GM12878 (cell line): ENCODE measurements around the gene ERC2. TPM values are rescaled to one million over a fixed set of nuclear protein-coding genes. Genes with fewer than 3 reads are reported as not detected.

Source experiments
- ATAC-seq: fragments of 200-7000 bp; cut with Tn5 transposase; 3 replicates; pipeline ENCODE4 v1.9.1; 2020; ENCODE audit warnings: mild to moderate bottlenecking, moderate library complexity
- BruUV-seq: library from RNA; stranded (reverse); fragments of 400-500 nt; replicated peaks from 2 replicates; lab custom pipeline; 2021; lab: Mats Ljungman, UMichigan
- CTCF ChIA-PET: fragments of 300-600 bp; sonication (Branson Sonifier 250); formaldehyde crosslinking; extraction: SDS; loops from one replicate; lab custom pipeline; 2021; ENCODE audit warnings: inconsistent platforms; lab: Yijun Ruan, JAX
- POLR2A ChIA-PET: fragments of 350-600 bp; formaldehyde crosslinking; extraction: SDS; loops from one replicate; lab custom pipeline; 2021; ENCODE audit warnings: inconsistent platforms; lab: Charles Lee
- RAD21 ChIA-PET: fragments of 300-600 bp; sonication (Branson Sonifier 250); formaldehyde crosslinking; loops from one replicate; lab custom pipeline; 2023; ENCODE audit warnings: antibody characterized with exemption; ENCODE audit not compliant: unreplicated experiment; lab: Charles Lee
- SMC1A ChIA-PET: fragments of 300-600 bp; sonication (Branson Sonifier 250); formaldehyde crosslinking; loops from one replicate; lab custom pipeline; 2023; ENCODE audit not compliant: unreplicated experiment, uncharacterized antibody; lab: Charles Lee
- DNase-seq: peaks from one replicate; pipeline ENCODE4 v3.0.0-alpha.2; 2011; ENCODE audit warnings: low read depth, low spot score
- FAIRE-seq: peaks from 3 replicates; lab custom pipeline; 2011; peaks lifted over from hg19 to GRCh38; lab: Jason Lieb, UNC
- H2AFZ ChIP-seq: 2 replicates; pipeline ENCODE4 v1.6.0; 2011; ENCODE audit warnings: low read depth, low read length, control low read depth; ENCODE audit not compliant: control insufficient read depth
- H3K27ac ChIP-seq: 2 replicates; pipeline ENCODE4 v1.5.1; 2011; ENCODE audit warnings: control low read depth; ENCODE audit not compliant: control insufficient read depth, insufficient read depth
- H3K27me3 ChIP-seq, 2 experiments: replicated peaks in 1 of 2; 2 replicates each; pipeline versions ENCODE4 v1.6.0 to v1.6.1; 2011; ENCODE audit warnings: low read length in 1 of 2; ENCODE audit not compliant: control insufficient read depth in 2 of 2, insufficient read depth in 2 of 2
- H3K36me3 ChIP-seq, 2 experiments: 2 replicates each; pipeline ENCODE4 v1.5.1; 2011; ENCODE audit warnings: low read length in 1 of 2; ENCODE audit not compliant: control insufficient read depth in 2 of 2, insufficient read depth in 2 of 2
- H3K4me1 ChIP-seq: 2 replicates; pipeline ENCODE4 v1.6.1; 2011; ENCODE audit warnings: mild to moderate bottlenecking, low read length, moderate library complexity, mixed read lengths; ENCODE audit not compliant: control insufficient read depth, insufficient read depth
- H3K4me2 ChIP-seq: 2 replicates; pipeline ENCODE4 v1.6.0; 2011; ENCODE audit warnings: control low read depth; ENCODE audit not compliant: control insufficient read depth, insufficient read depth
- H3K4me3 ChIP-seq: fragments of 200-600 bp; sonication (generic); 2 replicates; pipeline ENCODE4 v1.5.1; 2016
- H3K79me2 ChIP-seq: 2 replicates; pipeline ENCODE4 v1.6.0; 2011; ENCODE audit warnings: low read length; ENCODE audit not compliant: control insufficient read depth, insufficient read depth
- H3K9ac ChIP-seq: 2 replicates; pipeline ENCODE4 v1.8.0; 2011; ENCODE audit warnings: low read length, control low read depth, mixed read lengths; ENCODE audit not compliant: control insufficient read depth, insufficient read depth
- H3K9me3 ChIP-seq: replicated peaks from 3 replicates; pipeline ENCODE4 v1.5.1; 2011; ENCODE audit warnings: mild to moderate bottlenecking, low read length; ENCODE audit not compliant: control insufficient read depth, insufficient read depth
- H4K20me1 ChIP-seq: 2 replicates; pipeline ENCODE4 v1.6.0; 2011; ENCODE audit not compliant: control insufficient read depth, insufficient read depth
- FOXM1 ChIP-seq: IDR thresholded peaks from 2 replicates; pipeline ENCODE4 v1.6.1; 2012; ENCODE audit warnings: low read depth, mild to moderate bottlenecking, inconsistent platforms, low read length, moderate library complexity
- GATAD2B ChIP-seq: fragments of 450-650 bp; conservative IDR thresholded peaks from 2 replicates; pipeline ENCODE4 v1.6.1; 2017; ENCODE audit warnings: low read depth, mild to moderate bottlenecking, moderate library complexity
- NR2C2 ChIP-seq: IDR thresholded peaks from 2 replicates; pipeline ENCODE4 v1.6.1; 2011; ENCODE audit warnings: borderline replicate concordance, low read depth; ENCODE audit not compliant: control insufficient read depth, insufficient read length
- RELA ChIP-seq: fragments of 450-650 bp; IDR thresholded peaks from 2 replicates; pipeline ENCODE4 v1.8.0; 2014; ENCODE audit warnings: borderline replicate concordance; ENCODE audit not compliant: partially characterized antibody
- REST ChIP-seq: IDR thresholded peaks from 2 replicates; pipeline ENCODE4 v1.6.1; 2012; ENCODE audit warnings: mild to moderate bottlenecking, low read depth, low read length
- RUNX3 ChIP-seq: IDR thresholded peaks from 2 replicates; pipeline ENCODE4 v1.6.1; 2012; ENCODE audit warnings: low read length, inconsistent platforms
- SPI1 ChIP-seq: IDR thresholded peaks from 2 replicates; pipeline ENCODE4 v1.6.1; 2011; ENCODE audit warnings: low read depth, mild to moderate bottlenecking, low read length, moderate library complexity, borderline replicate concordance; ENCODE audit not compliant: insufficient read depth
- STAT1 ChIP-seq: fragments of 450-650 bp; conservative IDR thresholded peaks from 2 replicates; pipeline ENCODE4 v1.6.1; 2014; ENCODE audit warnings: antibody characterized with exemption, mild to moderate bottlenecking
- SUPT20H ChIP-seq: IDR thresholded peaks from 2 replicates; pipeline ENCODE4 v1.6.1; 2011; ENCODE audit warnings: low read depth, mild to moderate bottlenecking, low read length, moderate library complexity, borderline replicate concordance; ENCODE audit not compliant: control insufficient read depth
- TAF1 ChIP-seq: IDR thresholded peaks from 2 replicates; pipeline ENCODE4 v1.6.1; 2011; ENCODE audit warnings: mild to moderate bottlenecking, low read depth, low read length, borderline replicate concordance
- TARDBP ChIP-seq: IDR thresholded peaks from 2 replicates; pipeline ENCODE4 v1.6.1; 2016; ENCODE audit warnings: borderline replicate concordance
- TCF12 ChIP-seq: IDR thresholded peaks from 2 replicates; pipeline ENCODE4 v1.6.1; 2011; ENCODE audit warnings: low read depth, mild to moderate bottlenecking, low read length
- TCF7 ChIP-seq: IDR thresholded peaks from 2 replicates; pipeline ENCODE4 v1.6.1; 2014; ENCODE audit warnings: antibody characterized with exemption, borderline replicate concordance
- ZBED1 ChIP-seq: IDR thresholded peaks from 2 replicates; pipeline ENCODE4 v1.6.1; 2016; ENCODE audit warnings: borderline replicate concordance
- ZZZ3 ChIP-seq: IDR thresholded peaks from 2 replicates; pipeline ENCODE4 v1.6.1; 2011; ENCODE audit warnings: low read depth; ENCODE audit not compliant: control insufficient read depth, insufficient read length
- WGBS: methylation state at CpG from one replicate; pipeline ENCODE4 v1.1.6; 2016; ENCODE audit warnings: low lambda C conversion rate; ENCODE audit not compliant: insufficient replicate concordance, insufficient coverage; ENCODE audit errors: missing lambda C conversion rate; 5-methylcytosine and 5-hydroxymethylcytosine counted together
- in situ Hi-C: fragments of 300-500 bp; cut with MboI; formaldehyde crosslinking; loops from 9 replicates; pipeline ENCODE4 v1.14.3; 2018; ENCODE audit warnings: mixed read lengths
- intact Hi-C: fragments of 100-400 bp; cut with micrococcal nuclease; formaldehyde crosslinking; loops from one replicate; pipeline ENCODE4 v1.14.2; 2022; ENCODE audit not compliant: unreplicated experiment
- polyA plus RNA-seq, 11 experiments: library from polyadenylated mRNA; depleted of rRNA in 4 of 11; unstranded in 6 of 11; stranded (reverse) in 5 of 11; fragments of >200 nt; fragmentation: Nextera tagmentation in 4 of 11; fragmentation: Illumina TruSeq in 1 of 11; extraction: Ambion mirVana in 4 of 11; extraction: Trizol in 1 of 11; gene quantifications; 1 replicate in 1 of 11; 2 replicates in 10 of 11; pipeline versions ENCODE4 v1.2.1 to v1.2.3, GENCODE V29; 2011 to 2016; ENCODE audit warnings: inconsistent platforms in 2 of 11, missing spikeins in 2 of 11, low read depth in 1 of 11
- total RNA-seq, 4 experiments: library from RNA; depleted of rRNA in 3 of 4; stranded (reverse); fragments of >200 nt in 3 of 4; fragmentation: Illumina TruSeq in 1 of 4; extraction: Trizol in 1 of 4; gene quantifications; 2 replicates each; pipeline versions ENCODE4 v1.2.1 to v1.2.3, GENCODE V29; 2013 to 2021
- TF ChIP-seq, protein P1 (sequence below): fragments of 450-650 bp; IDR thresholded peaks from 2 replicates; pipeline ENCODE4 v1.6.1; 2017; ENCODE audit warnings: mild to moderate bottlenecking, moderate library complexity

Gene ERC2
- total and polyA plus RNA-seq, 10 of the 15 experiments (the other 5 are each of a cell fraction or from before 2014, with no cell fraction given) = 0.06 to 1.4 (median 0.12) TPM; not detected in 3

- SMC1A ChIA-PET = interaction anchor here (0.8 to 1.1 kb wide), 2 partner anchors 10 to 15 kb away, joined by 3 read pairs; no protein-coding TSS in a partner anchor
- RAD21 ChIA-PET = no interaction called here
- Histone ChIP-seq H3K4me1 (no peaks in the 10 kb centered on the region), H3K4me2 (no peak overlapping the region), H3K27me3 (no peaks in the 10 kb centered on the region), H3K4me3 (no peak overlapping the region), H3K79me2 (no peaks in the 10 kb centered on the region), H3K36me3 (no peaks in the 10 kb centered on the region), H3K9ac (no peak overlapping the region), H3K9me3 (no peaks in the 10 kb centered on the region), H4K20me1 (no peaks in the 10 kb centered on the region), H3K27ac (no peak overlapping the region), H2AFZ (no peak overlapping the region; the same call in 1 of the 2 replicates)
- DNase-seq (no peak), FAIRE-seq (no peak), ATAC-seq (no peak)
- POLR2A ChIA-PET = no interaction called here
- CTCF ChIA-PET = interaction anchor here (1.1 kb wide), 1 partner anchor 32 kb away, joined by 3 read pairs; no protein-coding TSS in a partner anchor
- intact Hi-C loops (no loop called here), in situ Hi-C loops (no loop called here)
- WGBS = 39% methylated on average over 6 of the region's 6 CpGs
- no TSS peak for BruUV-seq
- TF ChIP-seq ZZZ3 (no peak), TCF7 (no peak), TAF1 (no peak), NR2C2 (no peak), SUPT20H (no peak), STAT1 (no peak), SPI1 (no peak), GATAD2B (no peak), ZBED1 (no peak), REST (no peak), RELA (no peak), TCF12 (no peak), RUNX3 (no peak), FOXM1 (no peak), TARDBP (no peak)
- TF ChIP-seq, protein P1, sequence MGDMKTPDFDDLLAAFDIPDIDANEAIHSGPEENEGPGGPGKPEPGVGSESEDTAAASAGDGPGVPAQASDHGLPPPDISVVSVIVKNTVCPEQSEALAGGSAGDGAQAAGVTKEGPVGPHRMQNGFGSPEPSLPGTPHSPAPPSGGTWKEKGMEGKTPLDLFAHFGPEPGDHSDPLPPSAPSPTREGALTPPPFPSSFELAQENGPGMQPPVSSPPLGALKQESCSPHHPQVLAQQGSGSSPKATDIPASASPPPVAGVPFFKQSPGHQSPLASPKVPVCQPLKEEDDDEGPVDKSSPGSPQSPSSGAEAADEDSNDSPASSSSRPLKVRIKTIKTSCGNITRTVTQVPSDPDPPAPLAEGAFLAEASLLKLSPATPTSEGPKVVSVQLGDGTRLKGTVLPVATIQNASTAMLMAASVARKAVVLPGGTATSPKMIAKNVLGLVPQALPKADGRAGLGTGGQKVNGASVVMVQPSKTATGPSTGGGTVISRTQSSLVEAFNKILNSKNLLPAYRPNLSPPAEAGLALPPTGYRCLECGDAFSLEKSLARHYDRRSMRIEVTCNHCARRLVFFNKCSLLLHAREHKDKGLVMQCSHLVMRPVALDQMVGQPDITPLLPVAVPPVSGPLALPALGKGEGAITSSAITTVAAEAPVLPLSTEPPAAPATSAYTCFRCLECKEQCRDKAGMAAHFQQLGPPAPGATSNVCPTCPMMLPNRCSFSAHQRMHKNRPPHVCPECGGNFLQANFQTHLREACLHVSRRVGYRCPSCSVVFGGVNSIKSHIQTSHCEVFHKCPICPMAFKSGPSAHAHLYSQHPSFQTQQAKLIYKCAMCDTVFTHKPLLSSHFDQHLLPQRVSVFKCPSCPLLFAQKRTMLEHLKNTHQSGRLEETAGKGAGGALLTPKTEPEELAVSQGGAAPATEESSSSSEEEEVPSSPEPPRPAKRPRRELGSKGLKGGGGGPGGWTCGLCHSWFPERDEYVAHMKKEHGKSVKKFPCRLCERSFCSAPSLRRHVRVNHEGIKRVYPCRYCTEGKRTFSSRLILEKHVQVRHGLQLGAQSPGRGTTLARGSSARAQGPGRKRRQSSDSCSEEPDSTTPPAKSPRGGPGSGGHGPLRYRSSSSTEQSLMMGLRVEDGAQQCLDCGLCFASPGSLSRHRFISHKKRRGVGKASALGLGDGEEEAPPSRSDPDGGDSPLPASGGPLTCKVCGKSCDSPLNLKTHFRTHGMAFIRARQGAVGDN = no peak
These were observed 946.4 kb downstream of the ERC2 start for GRCh38 chr3:55521738-55522421.
